ENCODE data around the gene HMGN4.

Gene HMGN4

GRCh38 chr6:26575494-26575939 lies 37.4 kb downstream of the HMGN4 start:
- DNase-seq (ENCODE audit: low read depth) = no peak

DNA sequence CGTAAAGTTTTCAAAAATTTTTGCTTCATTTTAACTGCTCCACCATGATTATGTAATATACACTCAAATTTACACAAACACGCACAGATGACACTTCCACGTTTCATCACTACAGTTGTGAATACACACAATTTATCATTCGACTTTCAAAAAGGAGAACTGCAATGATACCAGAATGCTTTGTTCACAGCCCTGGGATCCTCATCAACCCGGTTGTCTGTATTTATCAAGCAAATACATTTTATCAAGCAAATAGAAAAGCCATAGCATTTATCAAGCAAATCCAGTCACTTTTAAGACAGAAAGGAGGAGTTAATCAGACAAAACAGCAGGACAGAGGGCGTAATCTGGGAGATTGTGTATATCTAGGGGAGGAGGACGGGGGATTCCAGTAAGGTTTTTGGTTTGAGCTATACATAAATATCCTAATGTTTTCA lies 38.3 kb downstream of the HMGN4 start:
- no peak for DNase-seq (ENCODE audit: low read depth)
- TF ChIP-seq, protein P1, sequence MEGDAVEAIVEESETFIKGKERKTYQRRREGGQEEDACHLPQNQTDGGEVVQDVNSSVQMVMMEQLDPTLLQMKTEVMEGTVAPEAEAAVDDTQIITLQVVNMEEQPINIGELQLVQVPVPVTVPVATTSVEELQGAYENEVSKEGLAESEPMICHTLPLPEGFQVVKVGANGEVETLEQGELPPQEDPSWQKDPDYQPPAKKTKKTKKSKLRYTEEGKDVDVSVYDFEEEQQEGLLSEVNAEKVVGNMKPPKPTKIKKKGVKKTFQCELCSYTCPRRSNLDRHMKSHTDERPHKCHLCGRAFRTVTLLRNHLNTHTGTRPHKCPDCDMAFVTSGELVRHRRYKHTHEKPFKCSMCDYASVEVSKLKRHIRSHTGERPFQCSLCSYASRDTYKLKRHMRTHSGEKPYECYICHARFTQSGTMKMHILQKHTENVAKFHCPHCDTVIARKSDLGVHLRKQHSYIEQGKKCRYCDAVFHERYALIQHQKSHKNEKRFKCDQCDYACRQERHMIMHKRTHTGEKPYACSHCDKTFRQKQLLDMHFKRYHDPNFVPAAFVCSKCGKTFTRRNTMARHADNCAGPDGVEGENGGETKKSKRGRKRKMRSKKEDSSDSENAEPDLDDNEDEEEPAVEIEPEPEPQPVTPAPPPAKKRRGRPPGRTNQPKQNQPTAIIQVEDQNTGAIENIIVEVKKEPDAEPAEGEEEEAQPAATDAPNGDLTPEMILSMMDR (conservative IDR thresholded peaks at IDR 0.05; ENCODE audit: low read depth, low read length) = no peak
- peak overlapping the region; percentile 52 for H3K4me3 ChIP-seq (ENCODE audit: low read length)

More at GRCh38 chr6:26575494-26575939, 37.4 kb downstream of the HMGN4 start:
- TF ChIP-seq, protein P1 (conservative IDR thresholded peaks at IDR 0.05; ENCODE audit: low read depth, low read length) = no peak
- no peak overlapping the region for H3K4me3 ChIP-seq (ENCODE audit: low read length)

- peak overlapping the region; percentile 52 for H3K4me3 ChIP-seq (ENCODE audit: low read length)
- TF ChIP-seq, protein P1 (conservative IDR thresholded peaks at IDR 0.05; ENCODE audit: low read depth, low read length) = no peak
These were observed 39.0 kb downstream of the HMGN4 start for GRCh38 chr6:26576929-26577719.

GRCh38 chr6:26577720-26578072 lies 39.5 kb downstream of the HMGN4 start:
- H3K4me3 ChIP-seq (ENCODE audit: low read length) = peak overlapping the region; percentile 52
- TF ChIP-seq, protein P1 (conservative IDR thresholded peaks at IDR 0.05; ENCODE audit: low read depth, low read length) = no peak
- DNase-seq (ENCODE audit: low read depth) = no peak

More at GRCh38 chr6:26576929-26577719, 39.0 kb downstream of the HMGN4 start:
- no peak for DNase-seq (ENCODE audit: low read depth)

DNA sequence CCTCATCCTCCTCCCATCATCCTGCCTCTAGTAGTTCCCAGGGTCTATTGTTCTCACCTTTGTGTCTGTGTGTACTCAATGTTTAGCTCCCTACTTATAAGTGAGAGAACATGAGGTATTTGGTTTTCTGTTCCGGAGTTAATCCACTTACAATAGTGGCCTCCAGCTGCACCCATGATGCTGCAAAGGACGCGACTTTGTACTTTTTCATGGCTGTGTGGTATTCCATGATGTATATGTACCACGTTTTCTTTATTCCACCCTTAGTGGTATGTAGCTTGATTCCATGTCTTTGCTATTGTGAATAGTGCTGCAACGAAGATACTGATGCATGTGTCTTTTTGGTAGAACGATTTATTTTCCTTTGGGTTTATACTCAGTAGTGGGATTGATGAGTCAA lies 40.1 kb downstream of the HMGN4 start:
- no peak overlapping the region for H3K4me3 ChIP-seq (ENCODE audit: low read length)
- TF ChIP-seq, protein P1 (conservative IDR thresholded peaks at IDR 0.05; ENCODE audit: low read depth, low read length) = no peak
- no peak for DNase-seq (ENCODE audit: low read depth)

GRCh38 chr6:26578741-26579140 lies 40.6 kb downstream of the HMGN4 start:
- TF ChIP-seq, protein P1 (conservative IDR thresholded peaks at IDR 0.05; ENCODE audit: low read depth, low read length) = no peak
- H3K4me3 ChIP-seq (ENCODE audit: low read length) = no peak overlapping the region
- no peak for DNase-seq (ENCODE audit: low read depth)

Measured in retinal pigment epithelial cell (primary cell).